Stomach (tissue), 4 donors: ENCODE data around the gene GRAMD1A.

ENCODE experiments used
- CTCF ChIP-seq, 7 experiments: fragments of 450-650 bp in 4 of 7; fragments of 200-600 bp in 3 of 7; sonication (generic) in 3 of 7; IDR thresholded peaks; one replicate each; pipeline ENCODE4 v1.5.1; 2016 to 2019; ENCODE audit warnings: antibody characterized with exemption in 7 of 7, control low read depth in 2 of 7, mild to moderate bottlenecking in 1 of 7
- POLR2A ChIP-seq, 4 donors: fragments of 450-650 bp; IDR thresholded peaks; one replicate each; pipeline ENCODE4 v1.6.1; 2016; ENCODE audit warnings: antibody characterized with exemption in 4 of 4, control low read depth in 2 of 4, mild to moderate bottlenecking in 1 of 4, moderate library complexity in 1 of 4
- POLR2AphosphoS5 ChIP-seq, 3 donors: sonication (generic); formaldehyde crosslinking; IDR thresholded peaks; one replicate each; pipeline ENCODE4 v1.6.1; 2016; ENCODE audit warnings: antibody characterized with exemption in 3 of 3

- TF ChIP-seq POLR2AphosphoS5 (IDR thresholded peaks at IDR 0.05) (no peak), CTCF (IDR thresholded peaks at IDR 0.05) (no peak), POLR2A (IDR thresholded peaks at IDR 0.05) (no peak)
Observed at GRCh38 chr19:35058370-35058769, 58.2 kb downstream of the GRAMD1A start.
